ENCODE results near the gene FCSK. TPM values are rescaled to one million over a fixed set of nuclear protein-coding genes. Genes with fewer than 3 reads are reported as not detected.

The FCSK gene
- total and polyA plus RNA-seq, 3 donors from 2014 or later, result 12.4 to 36.3 (median 26.4) TPM

DNA sequence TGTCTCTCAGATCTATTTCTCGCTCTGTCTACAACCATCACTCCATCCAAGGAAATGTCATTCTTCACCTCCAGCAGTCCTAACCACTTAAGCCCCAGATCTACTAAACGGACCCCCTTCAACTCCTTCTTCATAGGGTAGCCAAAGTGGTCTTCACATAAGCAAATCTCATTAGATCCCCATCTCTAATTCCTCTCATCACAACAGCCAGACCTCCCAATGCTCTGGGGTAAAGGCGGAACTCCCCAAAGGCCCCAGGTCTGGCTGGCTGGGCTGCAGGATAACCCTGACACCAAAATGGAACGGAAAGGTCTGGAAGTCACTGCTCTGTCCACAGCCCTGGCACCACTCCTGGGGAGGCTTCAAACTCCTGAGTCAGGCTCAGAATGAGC, 26.6 kb upstream of the FCSK start:
- Histone ChIP-seq H3K4me3 (no peak overlapping the region), H3K36me3 (ENCODE audit: low read depth, missing control alignments) (no peaks in the 10 kb centered on the region), H3K9me3 (no peaks in the 10 kb centered on the region), H3K27me3 (no peaks in the 10 kb centered on the region), H3K4me1 (peaks cover 49% of the 10 kb centered on the region), H3K27ac (peak overlapping the region; percentile 26 to 73)
- no peak for TF ChIP-seq POLR2A (IDR thresholded peaks at IDR 0.05)
- TF ChIP-seq, protein P1, sequence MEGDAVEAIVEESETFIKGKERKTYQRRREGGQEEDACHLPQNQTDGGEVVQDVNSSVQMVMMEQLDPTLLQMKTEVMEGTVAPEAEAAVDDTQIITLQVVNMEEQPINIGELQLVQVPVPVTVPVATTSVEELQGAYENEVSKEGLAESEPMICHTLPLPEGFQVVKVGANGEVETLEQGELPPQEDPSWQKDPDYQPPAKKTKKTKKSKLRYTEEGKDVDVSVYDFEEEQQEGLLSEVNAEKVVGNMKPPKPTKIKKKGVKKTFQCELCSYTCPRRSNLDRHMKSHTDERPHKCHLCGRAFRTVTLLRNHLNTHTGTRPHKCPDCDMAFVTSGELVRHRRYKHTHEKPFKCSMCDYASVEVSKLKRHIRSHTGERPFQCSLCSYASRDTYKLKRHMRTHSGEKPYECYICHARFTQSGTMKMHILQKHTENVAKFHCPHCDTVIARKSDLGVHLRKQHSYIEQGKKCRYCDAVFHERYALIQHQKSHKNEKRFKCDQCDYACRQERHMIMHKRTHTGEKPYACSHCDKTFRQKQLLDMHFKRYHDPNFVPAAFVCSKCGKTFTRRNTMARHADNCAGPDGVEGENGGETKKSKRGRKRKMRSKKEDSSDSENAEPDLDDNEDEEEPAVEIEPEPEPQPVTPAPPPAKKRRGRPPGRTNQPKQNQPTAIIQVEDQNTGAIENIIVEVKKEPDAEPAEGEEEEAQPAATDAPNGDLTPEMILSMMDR (IDR thresholded peaks at IDR 0.05), result no peak
- intact Hi-C loops (cut with DNase I; ENCODE audit: low total_unique reads), result no loop called here
- WGBS, 2 donors, result 46 to 56% methylated on average over 4 of the region's 4 CpGs
- DNase-seq, result no peak

DNA sequence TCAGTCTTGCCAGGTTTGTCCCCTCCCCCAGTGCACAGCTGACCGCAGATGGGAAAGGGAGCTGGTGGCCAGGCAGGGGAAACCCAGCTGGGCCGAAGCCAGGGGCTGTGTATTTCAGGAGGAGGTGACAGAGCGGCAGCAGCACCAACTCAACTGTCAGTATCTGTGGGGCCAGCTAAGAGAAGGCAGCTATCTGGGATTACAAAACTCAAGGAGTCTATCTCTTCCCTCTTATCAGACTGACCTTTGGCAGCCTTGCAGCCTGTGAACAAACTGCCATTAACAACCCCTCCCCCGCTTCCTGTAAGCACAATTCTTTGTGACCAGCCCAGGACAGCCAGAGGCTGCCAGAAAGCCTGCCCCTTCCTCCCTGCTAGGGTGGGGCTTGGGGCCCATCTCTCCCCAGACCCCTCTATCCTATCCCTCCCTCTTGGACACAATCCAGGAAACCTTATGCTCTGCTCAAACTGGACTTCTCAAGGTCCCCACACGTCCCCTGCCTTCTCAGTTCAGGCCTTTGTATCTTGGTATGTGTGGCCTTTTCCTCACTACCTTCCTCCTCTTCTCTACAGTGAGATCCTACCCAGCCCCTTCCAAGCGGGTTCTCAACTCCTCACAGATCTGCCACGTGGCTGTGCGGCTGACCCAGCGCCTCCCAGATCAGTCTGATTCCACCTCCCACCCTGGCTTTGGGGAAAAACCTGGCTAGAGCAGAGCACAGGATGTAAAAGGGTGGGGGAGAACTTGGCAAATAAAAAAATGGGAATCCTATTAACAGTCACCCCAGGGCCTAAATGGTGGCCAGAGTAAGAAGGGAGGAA, 26.0 kb upstream of the FCSK start:
- Histone ChIP-seq H3K36me3 (ENCODE audit: low read depth, missing control alignments) (no peaks in the 10 kb centered on the region), H3K9me3 (no peaks in the 10 kb centered on the region), H3K4me3 (no peak overlapping the region), H3K27ac (peak overlapping the region; percentile 73), H3K4me1 (peaks cover 55% of the 10 kb centered on the region), H3K27me3 (no peaks in the 10 kb centered on the region)
- 24 to 30% methylated on average over 8 to 9 of the region's 9 CpGs for WGBS, 2 donors
- intact Hi-C loops (cut with DNase I; ENCODE audit: low total_unique reads), result no loop called here
- peak; percentile 97 for DNase-seq
- no peak for TF ChIP-seq POLR2A (IDR thresholded peaks at IDR 0.05)
- TF ChIP-seq, protein P1 (IDR thresholded peaks at IDR 0.05), result no peak

DNA sequence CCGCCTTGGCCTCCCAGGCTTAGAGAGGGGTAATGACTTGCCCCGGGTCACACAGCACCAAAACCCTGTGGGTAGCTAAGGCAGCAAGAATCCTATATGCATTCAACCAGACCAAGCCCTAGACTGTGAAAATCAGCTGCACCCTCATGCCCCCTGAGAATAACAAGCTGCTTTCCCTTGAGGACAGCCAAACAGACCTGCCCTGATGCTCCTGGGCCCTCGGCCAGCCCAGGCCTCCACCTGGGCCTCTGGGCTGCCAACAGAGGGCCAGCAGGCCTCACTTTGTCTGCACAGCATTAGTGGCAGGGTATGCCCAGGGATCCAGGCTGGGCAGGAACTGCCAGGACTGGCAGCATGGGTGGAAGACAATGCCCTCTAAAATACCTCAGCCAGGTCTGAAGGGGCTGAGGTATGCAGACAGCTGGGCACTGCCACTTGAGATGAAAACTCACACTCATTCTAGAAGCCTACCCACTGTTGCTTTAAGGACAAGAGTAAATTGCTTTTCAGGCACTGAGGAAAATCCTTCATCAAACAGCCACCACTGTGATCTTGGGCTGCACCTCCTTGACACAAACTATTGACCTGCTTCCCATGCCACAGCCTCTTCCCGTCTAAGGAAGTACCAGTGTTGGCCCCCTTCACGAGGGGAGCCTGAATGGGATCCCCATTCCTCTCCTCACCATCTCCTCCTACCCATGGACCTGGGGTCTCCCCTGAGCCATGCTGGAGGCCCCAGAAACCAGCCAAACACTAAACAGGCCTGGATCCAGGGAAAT, 24.3 kb upstream of the FCSK start:
- no peak for DNase-seq
- WGBS, 2 donors, result 70 to 71% methylated on average over 3 to 5 of the region's 5 CpGs
- Histone ChIP-seq H3K27me3 (no peaks in the 10 kb centered on the region), H3K9me3 (no peaks in the 10 kb centered on the region), H3K36me3 (ENCODE audit: low read depth, missing control alignments) (no peaks in the 10 kb centered on the region), H3K27ac (peak overlapping the region; percentile 61 to 63), H3K4me3 (no peak overlapping the region), H3K4me1 (peaks cover 70% of the 10 kb centered on the region)
- TF ChIP-seq, protein P1 (IDR thresholded peaks at IDR 0.05), result no peak
- TF ChIP-seq POLR2A (IDR thresholded peaks at IDR 0.05), result no peak
- intact Hi-C loops (cut with DNase I; ENCODE audit: low total_unique reads), result no loop called here

DNA sequence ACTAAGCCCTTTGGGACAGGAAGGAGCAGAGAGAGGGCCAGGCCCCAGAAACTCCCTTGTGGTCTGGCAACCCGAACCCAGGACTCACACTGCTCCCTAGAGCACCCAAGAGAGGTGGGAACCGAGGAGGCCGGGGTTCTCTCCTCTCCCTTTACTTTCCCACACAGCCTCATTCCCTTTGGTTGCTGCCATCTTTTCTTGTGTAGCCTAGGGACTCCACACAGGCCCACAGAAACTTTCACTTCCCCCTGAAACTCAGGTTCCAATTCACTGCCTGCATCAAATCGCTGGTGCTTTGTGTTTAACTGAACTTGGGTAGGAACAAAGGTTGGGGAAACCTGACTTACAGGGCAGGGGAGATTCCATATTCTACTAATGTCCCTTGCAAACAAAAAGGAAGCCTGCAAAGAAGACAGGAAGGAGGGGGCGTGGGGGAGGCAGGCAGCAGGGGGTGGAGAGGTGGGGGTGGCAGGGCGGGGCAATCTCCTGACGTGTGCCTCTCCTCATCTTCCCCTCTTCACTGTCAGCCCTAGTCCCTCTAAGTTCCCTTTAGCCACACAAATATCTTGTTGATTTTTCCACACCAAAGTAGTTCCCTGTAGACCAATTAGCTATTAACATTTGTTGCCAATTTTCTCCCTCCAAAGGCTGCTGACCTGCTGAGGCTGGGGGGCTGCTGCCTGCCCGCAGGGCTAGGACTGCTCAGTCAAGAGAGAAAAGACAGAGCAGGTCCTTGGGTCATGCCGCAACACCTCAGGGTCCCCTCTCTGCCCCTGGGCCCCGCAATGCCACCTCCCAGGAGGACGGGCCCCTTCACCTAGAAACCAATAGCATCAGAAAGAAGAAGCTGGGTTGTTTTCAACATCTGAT, 23.5 kb upstream of the FCSK start:
- DNase-seq, result no peak
- H3K36me3 ChIP-seq (ENCODE audit: low read depth, missing control alignments), result no peaks in the 10 kb centered on the region
- TF ChIP-seq, protein P1 (IDR thresholded peaks at IDR 0.05), result no peak
- no peak for TF ChIP-seq POLR2A (IDR thresholded peaks at IDR 0.05)
- H3K4me3 ChIP-seq, result no peak overlapping the region
- peak overlapping the region; percentile 61 to 63 for H3K27ac ChIP-seq
- no peaks in the 10 kb centered on the region for H3K27me3 ChIP-seq
- no peaks in the 10 kb centered on the region for H3K9me3 ChIP-seq
- peaks cover 70% of the 10 kb centered on the region for H3K4me1 ChIP-seq
- 41 to 58% methylated on average over 11 of the region's 11 CpGs for WGBS, 2 donors
- intact Hi-C loops (cut with DNase I; ENCODE audit: low total_unique reads), result no loop called here

Measured in testis (tissue), 3 donors.